ENCODE measurements around the gene RNASET2. TPM values are rescaled to one million over a fixed set of nuclear protein-coding genes. Genes with fewer than 3 reads are reported as not detected.
"Not testable (repeated sequence)": the region's sequence is repeated elsewhere in the genome, so short reads cannot be mapped to it uniquely, and the experiment has no call there.

RNASET2 gene
- total and polyA plus RNA-seq, 10 of the 15 experiments (the other 5 are each of a cell fraction or from before 2014, with no cell fraction given), result 5.5 to 225 (median 50.2) TPM

DNA sequence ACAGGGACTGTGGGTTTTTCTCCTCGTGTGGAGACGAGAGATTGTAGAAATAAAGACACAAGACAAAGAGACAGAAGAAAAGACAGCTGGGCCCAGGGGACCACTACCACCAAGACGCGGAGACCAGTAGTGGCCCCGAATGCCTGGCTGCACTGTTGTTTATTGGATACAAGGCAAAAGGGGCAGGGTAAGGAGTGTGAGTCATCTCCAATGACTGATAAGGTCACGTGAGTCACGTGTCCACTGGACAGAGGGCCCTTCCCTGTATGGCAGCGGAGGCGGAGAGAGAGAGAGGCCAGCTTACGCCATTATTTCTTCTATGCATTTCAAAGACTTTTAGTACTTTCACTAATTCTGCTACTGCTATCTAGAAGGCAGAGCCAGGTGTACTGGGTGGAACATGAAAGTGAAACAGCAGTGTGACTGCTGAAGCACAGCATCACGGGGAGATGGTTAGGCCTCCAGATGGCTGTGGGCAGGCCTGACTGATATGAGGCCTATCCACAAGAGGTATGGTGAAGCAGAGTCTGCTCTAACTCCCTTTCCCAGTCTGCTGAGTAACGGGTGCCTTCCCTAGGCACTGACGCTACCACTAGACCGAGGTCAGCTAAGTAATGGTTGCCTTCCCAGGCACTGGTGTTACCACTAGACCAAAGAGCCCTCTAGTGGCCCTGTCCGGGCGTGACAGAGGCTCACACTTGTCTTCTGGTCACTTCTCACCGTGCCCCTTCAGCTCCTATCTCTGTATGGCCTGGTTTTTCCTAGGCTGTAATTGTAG lies 5.3 kb downstream of the RNASET2 start:
- Histone ChIP-seq H3K9ac (ENCODE audit: control insufficient read depth, insufficient read depth, low read length) (peak overlapping the region; percentile 69), H3K79me2 (ENCODE audit: control insufficient read depth, insufficient read depth, low read length) (peaks cover 66% of the 10 kb centered on the region), H3K4me1 (ENCODE audit: control insufficient read depth, insufficient read depth, low read length) (peaks cover 42% of the 10 kb centered on the region), H3K27ac (ENCODE audit: control insufficient read depth, insufficient read depth) (peak overlapping the region; percentile 96), H3K4me2 (ENCODE audit: control insufficient read depth, insufficient read depth) (peak overlapping the region; percentile 99), H3K4me3 (peak overlapping the region; percentile 71), H3K36me3 (ENCODE audit: control insufficient read depth in 2 of 2, insufficient read depth in 2 of 2, low read length in 1 of 2) (peaks cover 16% of the 10 kb centered on the region in 2 experiments), H2AFZ (ENCODE audit: control insufficient read depth, low read depth, low read length) (peak overlapping the region; percentile 30; the same call in 1 of the 2 replicates)
- FAIRE-seq (peak; percentile 94), ATAC-seq (peak; percentile 83), DNase-seq (ENCODE audit: low read depth, low spot score) (peak; percentile 99)
- POLR2A ChIA-PET, result interaction anchor here (0.6 to 1.8 kb wide), 5 partner anchors 9 to 164 kb away, joined by 3 to 6 read pairs (median 3); partner anchors contain the start of gene CEP43
- CTCF ChIA-PET, result interaction anchor here (0.6 to 10.8 kb wide), 18 partner anchors 9 to 400 kb away, joined by 3 to 139 read pairs (median 6); partner anchors contain the start of genes CCR6 and CEP43
- H4K20me1 ChIP-seq (ENCODE audit: control insufficient read depth, insufficient read depth); H3K9me3 ChIP-seq (replicated peaks; ENCODE audit: control insufficient read depth, insufficient read depth, low read length); in situ Hi-C loops (cut with MboI); BruUV-seq (replicated peaks); H3K27me3 ChIP-seq (replicated peaks in 1 of 2; ENCODE audit: control insufficient read depth in 2 of 2, insufficient read depth in 2 of 2, low read length in 1 of 2): not testable (repeated sequence)
- under 1% methylated on average over 17 of the region's 17 CpGs for WGBS (ENCODE audit: insufficient coverage, insufficient replicate concordance, low lambda C conversion rate, missing lambda C conversion rate)
- SMC1A ChIA-PET (ENCODE audit: uncharacterized antibody, unreplicated experiment), result interaction anchor here (0.6 to 6.3 kb wide), 19 partner anchors 10 to 190 kb away, joined by 3 to 85 read pairs (median 5); partner anchors contain the start of genes CCR6 and CEP43
- intact Hi-C loops (cut with micrococcal nuclease; ENCODE audit: unreplicated experiment), result loop anchor here (1.0 to 10.0 kb wide), 8 partner anchors 38 to 202 kb away; partner anchors contain the start of genes CCR6 and CEP43
- RAD21 ChIA-PET (ENCODE audit: unreplicated experiment), result interaction anchor here (1.1 to 8.0 kb wide), 11 partner anchors 37 to 190 kb away, joined by 3 to 79 read pairs (median 5); no protein-coding TSS in a partner anchor
- TF ChIP-seq ZBED1 (IDR thresholded peaks at IDR 0.05; ENCODE audit: borderline replicate concordance) (peak; percentile 74; the same call in 1 of the 2 replicates), EGR1 (IDR thresholded peaks at IDR 0.05; ENCODE audit: borderline replicate concordance in 1 of 2, low read depth in 2 of 2, low read length in 2 of 2) (peak in 1 of 2 experiments; percentile 63; a peak in 1 of 3 replicates), JUNB (IDR thresholded peaks at IDR 0.05) (peak; percentile 60), FOXM1 (IDR thresholded peaks at IDR 0.05; ENCODE audit: low read depth, low read length) (0 out of 2 replicates have a peak, but pooled peaks have one; percentile 71), DPF2 (IDR thresholded peaks at IDR 0.05) (peak; percentile 47; the same call in 1 of the 2 replicates), ATF7 (IDR thresholded peaks at IDR 0.05; ENCODE audit: low read depth) (peak; percentile 91), POLR2AphosphoS5 (IDR thresholded peaks at IDR 0.05; ENCODE audit: low read length) (peak; percentile 53), RUNX3 (IDR thresholded peaks at IDR 0.05; ENCODE audit: low read length) (peak; percentile 85), ZNF207 (IDR thresholded peaks at IDR 0.05; ENCODE audit: borderline replicate concordance) (peak; percentile 84; the same call in 1 of the 2 replicates), FOS (IDR thresholded peaks at IDR 0.05; ENCODE audit: borderline replicate concordance, extremely low read depth, insufficient read length) (peak; percentile 22), GATAD2B (conservative IDR thresholded peaks at IDR 0.05; ENCODE audit: low read depth) (peak; percentile 43; the same call in 1 of the 2 replicates), RELA (IDR thresholded peaks at IDR 0.05; ENCODE audit: borderline replicate concordance, partially characterized antibody) (peak; percentile 30), CREM (IDR thresholded peaks at IDR 0.05; ENCODE audit: low read depth) (peak; percentile 69), TCF3 (IDR thresholded peaks at IDR 0.05; ENCODE audit: borderline replicate concordance, insufficient read depth, low read depth, low read length) (peak; percentile 90), IKZF1 (conservative IDR thresholded peaks at IDR 0.05) (peak; percentile 93), BACH1 (IDR thresholded peaks at IDR 0.05; ENCODE audit: borderline replicate concordance) (peak; percentile 91; the same call in 1 of the 2 replicates), MTA2 (IDR thresholded peaks at IDR 0.05; ENCODE audit: low read depth) (peak; percentile 76; the same call in 1 of the 2 replicates)
- TF ChIP-seq, protein P1, sequence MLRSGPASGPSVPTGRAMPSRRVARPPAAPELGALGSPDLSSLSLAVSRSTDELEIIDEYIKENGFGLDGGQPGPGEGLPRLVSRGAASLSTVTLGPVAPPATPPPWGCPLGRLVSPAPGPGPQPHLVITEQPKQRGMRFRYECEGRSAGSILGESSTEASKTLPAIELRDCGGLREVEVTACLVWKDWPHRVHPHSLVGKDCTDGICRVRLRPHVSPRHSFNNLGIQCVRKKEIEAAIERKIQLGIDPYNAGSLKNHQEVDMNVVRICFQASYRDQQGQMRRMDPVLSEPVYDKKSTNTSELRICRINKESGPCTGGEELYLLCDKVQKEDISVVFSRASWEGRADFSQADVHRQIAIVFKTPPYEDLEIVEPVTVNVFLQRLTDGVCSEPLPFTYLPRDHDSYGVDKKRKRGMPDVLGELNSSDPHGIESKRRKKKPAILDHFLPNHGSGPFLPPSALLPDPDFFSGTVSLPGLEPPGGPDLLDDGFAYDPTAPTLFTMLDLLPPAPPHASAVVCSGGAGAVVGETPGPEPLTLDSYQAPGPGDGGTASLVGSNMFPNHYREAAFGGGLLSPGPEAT (IDR thresholded peaks at IDR 0.05; ENCODE audit: low read depth), result peak; percentile 87
- TF ChIP-seq, protein P2, sequence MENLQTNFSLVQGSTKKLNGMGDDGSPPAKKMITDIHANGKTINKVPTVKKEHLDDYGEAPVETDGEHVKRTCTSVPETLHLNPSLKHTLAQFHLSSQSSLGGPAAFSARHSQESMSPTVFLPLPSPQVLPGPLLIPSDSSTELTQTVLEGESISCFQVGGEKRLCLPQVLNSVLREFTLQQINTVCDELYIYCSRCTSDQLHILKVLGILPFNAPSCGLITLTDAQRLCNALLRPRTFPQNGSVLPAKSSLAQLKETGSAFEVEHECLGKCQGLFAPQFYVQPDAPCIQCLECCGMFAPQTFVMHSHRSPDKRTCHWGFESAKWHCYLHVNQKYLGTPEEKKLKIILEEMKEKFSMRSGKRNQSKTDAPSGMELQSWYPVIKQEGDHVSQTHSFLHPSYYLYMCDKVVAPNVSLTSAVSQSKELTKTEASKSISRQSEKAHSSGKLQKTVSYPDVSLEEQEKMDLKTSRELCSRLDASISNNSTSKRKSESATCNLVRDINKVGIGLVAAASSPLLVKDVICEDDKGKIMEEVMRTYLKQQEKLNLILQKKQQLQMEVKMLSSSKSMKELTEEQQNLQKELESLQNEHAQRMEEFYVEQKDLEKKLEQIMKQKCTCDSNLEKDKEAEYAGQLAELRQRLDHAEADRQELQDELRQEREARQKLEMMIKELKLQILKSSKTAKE (IDR thresholded peaks at IDR 0.05; ENCODE audit: low read depth, poor library complexity, severe bottlenecking), result peak; percentile 91

Data from GM12878 (cell line).